Transverse colon (tissue), 4 donors: ENCODE data around the gene TENM4. TPM values are rescaled to one million over a fixed set of nuclear protein-coding genes. Genes with fewer than 3 reads are reported as not detected.

Experiments
- DNase-seq: peaks from one replicate; pipeline ENCODE4 v3.0.0-alpha.2; 2019
- H3K27ac ChIP-seq, 4 donors: fragments of 200-600 bp; sonication (generic); 2 replicates each; pipeline ENCODE4 v1.5.1; 2016 to 2018; ENCODE audit warnings: inconsistent platforms in 4 of 4
- H3K27me3 ChIP-seq: fragments of 200-600 bp; sonication (generic); 2 replicates; pipeline ENCODE4 v1.5.1; 2017; ENCODE audit warnings: inconsistent platforms
- H3K36me3 ChIP-seq, 4 donors: fragments of 200-600 bp; sonication (generic); 2 replicates each; pipeline ENCODE4 v1.5.1; 2017 to 2019; ENCODE audit warnings: inconsistent platforms in 4 of 4
- H3K4me1 ChIP-seq, 4 donors: fragments of 200-600 bp; sonication (generic); 2 replicates each; pipeline ENCODE4 v1.5.1; 2017 to 2020; ENCODE audit warnings: inconsistent platforms in 4 of 4
- H3K4me3 ChIP-seq, 4 donors: fragments of 200-600 bp; sonication (generic); 1 replicate in 1 of 4; 2 replicates in 3 of 4; pipeline versions ENCODE4 v1.5.1 to v1.6.1; 2017 to 2019; ENCODE audit warnings: inconsistent platforms in 4 of 4
- H3K9me3 ChIP-seq, 2 donors: fragments of 200-600 bp; sonication (generic); 2 replicates each; pipeline ENCODE4 v1.5.1; 2017 to 2019; ENCODE audit warnings: inconsistent platforms in 2 of 2
- EP300 ChIP-seq: sonication (generic); formaldehyde crosslinking; IDR thresholded peaks from one replicate; pipeline ENCODE4 v1.6.1; 2017; ENCODE audit warnings: antibody characterized with exemption, low read depth
- POLR2A ChIP-seq: fragments of 450-650 bp; IDR thresholded peaks from one replicate; pipeline ENCODE4 v1.6.1; 2016; ENCODE audit warnings: antibody characterized with exemption, mild to moderate bottlenecking, moderate library complexity
- POLR2AphosphoS5 ChIP-seq, 3 donors: sonication (generic); formaldehyde crosslinking; IDR thresholded peaks; one replicate each; pipeline ENCODE4 v1.6.1; 2016; ENCODE audit warnings: antibody characterized with exemption in 3 of 3
- WGBS, 2 donors: methylation state at CpG; one replicate each; pipeline ENCODE4 v1.1.5; 2018; ENCODE audit warnings: low coverage in 1 of 2; 5-methylcytosine and 5-hydroxymethylcytosine counted together
- in situ Hi-C, 4 donors: fragments of 200-750 bp; cut with MboI; loops; one replicate each; pipeline versions ENCODE4 v1.15.0 to v1.15.1; 2017; ENCODE audit warnings: low sequenced_read_pairs in 3 of 4, low pct_ligation_motif_present in 1 of 4, low pct_unique_long_range_greater_than_20kb in 1 of 4
- intact Hi-C: fragments of 100-400 bp; cut with DNase I; formaldehyde crosslinking; loops from one replicate; pipeline ENCODE4 v1.15.1; 2023; ENCODE audit warnings: low total_unique reads
- total RNA-seq, 4 donors: library from RNA; depleted of rRNA; stranded (reverse); fragments of >200 nt; gene quantifications; one replicate each; pipeline ENCODE4 v1.1.0, GENCODE V29; 2016
- TF ChIP-seq, protein P1 (sequence below), 5 experiments: fragments of 200-600 bp in 3 of 5; fragments of 450-650 bp in 2 of 5; sonication (generic) in 3 of 5; IDR thresholded peaks; 1 replicate in 2 of 5; 2 replicates in 3 of 5; pipeline ENCODE4 v1.5.1; 2016 to 2017; ENCODE audit warnings: antibody characterized with exemption in 5 of 5, inconsistent platforms in 3 of 5, mild to moderate bottlenecking in 2 of 5, moderate library complexity in 1 of 5

Gene TENM4
- total RNA-seq, 4 donors from 2014 or later, result 0.14 to 0.79 (median 0.39) TPM

GRCh38 chr11:78704811-78705210 lies 736.0 kb downstream of the TENM4 start:
- H3K4me3 ChIP-seq, result no peak overlapping the region
- no peaks in the 10 kb centered on the region for H3K36me3 ChIP-seq
- in situ Hi-C loops (no loop called here), intact Hi-C loops (no loop called here)
- TF ChIP-seq POLR2AphosphoS5 (IDR thresholded peaks at IDR 0.05) (no peak), EP300 (no peak), POLR2A (no peak)
- TF ChIP-seq, protein P1, sequence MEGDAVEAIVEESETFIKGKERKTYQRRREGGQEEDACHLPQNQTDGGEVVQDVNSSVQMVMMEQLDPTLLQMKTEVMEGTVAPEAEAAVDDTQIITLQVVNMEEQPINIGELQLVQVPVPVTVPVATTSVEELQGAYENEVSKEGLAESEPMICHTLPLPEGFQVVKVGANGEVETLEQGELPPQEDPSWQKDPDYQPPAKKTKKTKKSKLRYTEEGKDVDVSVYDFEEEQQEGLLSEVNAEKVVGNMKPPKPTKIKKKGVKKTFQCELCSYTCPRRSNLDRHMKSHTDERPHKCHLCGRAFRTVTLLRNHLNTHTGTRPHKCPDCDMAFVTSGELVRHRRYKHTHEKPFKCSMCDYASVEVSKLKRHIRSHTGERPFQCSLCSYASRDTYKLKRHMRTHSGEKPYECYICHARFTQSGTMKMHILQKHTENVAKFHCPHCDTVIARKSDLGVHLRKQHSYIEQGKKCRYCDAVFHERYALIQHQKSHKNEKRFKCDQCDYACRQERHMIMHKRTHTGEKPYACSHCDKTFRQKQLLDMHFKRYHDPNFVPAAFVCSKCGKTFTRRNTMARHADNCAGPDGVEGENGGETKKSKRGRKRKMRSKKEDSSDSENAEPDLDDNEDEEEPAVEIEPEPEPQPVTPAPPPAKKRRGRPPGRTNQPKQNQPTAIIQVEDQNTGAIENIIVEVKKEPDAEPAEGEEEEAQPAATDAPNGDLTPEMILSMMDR (IDR thresholded peaks at IDR 0.05), result no peak
- no peak overlapping the region for H3K27ac ChIP-seq
- H3K4me1 ChIP-seq, result no peaks in the 10 kb centered on the region
- WGBS, 2 donors, result 86 to 89% methylated on average over 5 to 8 of the region's 8 CpGs
- no peaks in the 10 kb centered on the region for H3K27me3 ChIP-seq
- no peak for DNase-seq
- H3K9me3 ChIP-seq, result no peaks in the 10 kb centered on the region

- DNase-seq, result no peak
- Histone ChIP-seq H3K9me3 (no peaks in the 10 kb centered on the region), H3K4me3 (no peak overlapping the region), H3K4me1 (no peaks in the 10 kb centered on the region), H3K27me3 (peaks cover 5% of the 10 kb centered on the region), H3K27ac (no peak overlapping the region), H3K36me3 (no peaks in the 10 kb centered on the region)
- TF ChIP-seq POLR2A (no peak), POLR2AphosphoS5 (IDR thresholded peaks at IDR 0.05) (no peak), EP300 (no peak)
- TF ChIP-seq, protein P1 (IDR thresholded peaks at IDR 0.05), result no peak
- WGBS, 2 donors, result 79 to 85% methylated on average over 7 of the region's 7 CpGs
- intact Hi-C loops, result no loop called here
- in situ Hi-C loops, result no loop called here
These were observed 741.2 kb downstream of the TENM4 start for GRCh38 chr11:78699609-78700135.

DNA sequence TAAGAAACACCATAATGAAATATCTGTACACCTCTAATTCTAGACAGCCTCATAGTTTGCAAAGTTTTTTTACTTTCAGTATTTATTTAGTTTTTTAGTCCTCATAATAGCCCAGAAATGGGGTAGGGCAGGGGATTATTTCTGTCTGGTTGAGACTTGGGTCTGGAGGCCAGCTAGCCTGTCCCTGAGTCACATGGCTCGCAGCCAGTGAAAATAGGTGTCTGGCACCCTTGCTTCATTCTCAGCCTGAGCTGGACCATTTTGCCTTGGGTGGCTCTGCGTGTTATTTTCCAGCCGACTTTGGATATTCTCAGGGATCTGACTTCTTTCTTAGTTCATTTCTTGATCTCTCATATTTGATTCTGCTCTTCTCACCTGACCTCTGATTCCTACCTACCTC lies 742.2 kb downstream of the TENM4 start:
- 75 to 90% methylated on average over 3 of the region's 3 CpGs for WGBS, 2 donors
- DNase-seq, result no peak
- H3K4me3 ChIP-seq, result no peak overlapping the region
- no peaks in the 10 kb centered on the region for H3K9me3 ChIP-seq
- no peaks in the 10 kb centered on the region for H3K36me3 ChIP-seq
- no peaks in the 10 kb centered on the region for H3K4me1 ChIP-seq
- H3K27ac ChIP-seq, result no peak overlapping the region
- peaks cover 5% of the 10 kb centered on the region for H3K27me3 ChIP-seq
- TF ChIP-seq POLR2A (no peak), POLR2AphosphoS5 (IDR thresholded peaks at IDR 0.05) (no peak), EP300 (no peak)
- TF ChIP-seq, protein P1 (IDR thresholded peaks at IDR 0.05), result no peak
- intact Hi-C loops, result no loop called here
- in situ Hi-C loops, result no loop called here

- Histone ChIP-seq H3K9me3 (no peaks in the 10 kb centered on the region), H3K4me1 (no peaks in the 10 kb centered on the region), H3K36me3 (no peaks in the 10 kb centered on the region), H3K27ac (no peak overlapping the region), H3K27me3 (peaks cover 5% of the 10 kb centered on the region), H3K4me3 (no peak overlapping the region)
- no peak for DNase-seq
- 77 to 82% methylated on average over 7 of the region's 7 CpGs for WGBS, 2 donors
- intact Hi-C loops (no loop called here), in situ Hi-C loops (no loop called here)
- no peak for TF ChIP-seq POLR2A
- no peak for TF ChIP-seq EP300
- TF ChIP-seq, protein P1 (IDR thresholded peaks at IDR 0.05), result no peak
- no peak for TF ChIP-seq POLR2AphosphoS5 (IDR thresholded peaks at IDR 0.05)
These were observed 744.7 kb downstream of the TENM4 start for GRCh38 chr11:78696177-78696576.
